ENCODE data around the gene AASDH. TPM values are rescaled to one million over a fixed set of nuclear protein-coding genes. Genes with fewer than 3 reads are reported as not detected.

The AASDH gene
- total and polyA plus RNA-seq, 2 of the 4 experiments (the other 2 are of a cell fraction): 4.7 to 12.0 TPM

DNA sequence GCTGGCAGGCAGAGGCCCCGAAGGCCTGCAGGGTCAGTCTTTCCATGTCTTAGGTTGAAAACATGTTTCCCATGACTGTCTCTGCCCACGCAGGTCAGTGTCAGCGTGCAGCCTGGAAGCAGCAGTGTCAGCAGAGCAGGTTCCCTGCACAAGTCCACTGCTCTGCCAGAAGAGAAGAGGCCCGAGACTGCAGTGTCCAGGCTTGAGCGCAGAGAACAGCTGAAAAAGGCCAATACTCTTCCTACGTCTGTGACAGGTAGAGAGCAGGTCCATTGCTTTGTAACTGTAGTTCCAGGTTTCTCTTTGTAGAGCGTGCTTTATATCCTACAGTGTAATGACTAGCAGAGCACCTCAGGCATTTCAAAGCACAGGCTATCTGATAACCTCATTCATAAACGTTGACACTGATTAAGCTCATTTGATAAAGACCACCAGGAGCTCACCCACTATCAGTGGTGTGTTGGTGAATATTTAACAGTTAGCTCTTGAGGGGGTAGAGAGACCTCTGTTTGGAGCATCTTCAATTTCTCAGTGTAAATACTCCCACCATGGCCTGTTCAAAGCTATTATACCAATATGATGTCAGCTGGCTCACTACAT lies 63.2 kb downstream of the AASDH start:
- H2AFZ ChIP-seq (replicated peaks; ENCODE audit: low read length, poor library complexity): no peak overlapping the region
- CTCF ChIA-PET: no interaction called here
- in situ Hi-C loops (cut with MboI; ENCODE audit: low sequenced_read_pairs): loop anchor here (25.0 kb wide), 1 partner anchor 513 kb away; no protein-coding TSS in a partner anchor

More for the DNA sequence above, 63.2 kb downstream of the AASDH start:
- Histone ChIP-seq H3K4me3 (ENCODE audit: insufficient read depth, low read depth, low read length) (no peak overlapping the region), H4K20me1 (ENCODE audit: insufficient read depth, low read length) (no peaks in the 10 kb centered on the region), H4K8ac (ENCODE audit: low read depth in 2 of 2, low read length in 2 of 2) (no peak overlapping the region), H3K23ac (ENCODE audit: low read depth, low read length) (no peak overlapping the region), H3K4me2 (ENCODE audit: low read depth, low read length) (no peak overlapping the region), H3K36me3 (ENCODE audit: control insufficient read depth, insufficient read depth, low read length) (no peaks in the 10 kb centered on the region), H3K14ac (replicated peaks; ENCODE audit: low read depth, low read length) (no peak overlapping the region), H3K79me1 (ENCODE audit: low read depth in 1 of 2, low read length in 2 of 2) (no peaks in the 10 kb centered on the region), H3K9ac (ENCODE audit: low read depth, low read length) (no peak overlapping the region), H3K18ac (ENCODE audit: low read depth, low read length) (no peak overlapping the region), H4K91ac (ENCODE audit: insufficient read depth, low read depth, low read length) (no peak overlapping the region; the same call in 1 of the 2 replicates), H2AK5ac (ENCODE audit: low read depth, low read length) (no peak overlapping the region), H3K27ac (ENCODE audit: insufficient read depth, low read length) (no peak overlapping the region), H2BK120ac (ENCODE audit: low read depth, low read length) (no peak overlapping the region), H3K9me3 (ENCODE audit: control insufficient read depth, insufficient read depth, low read length) (no peaks in the 10 kb centered on the region), H4K5ac (ENCODE audit: low read depth, low read length) (no peak overlapping the region), H3K4ac (ENCODE audit: low read depth, low read length) (no peak overlapping the region), H2AK9ac (replicated peaks; ENCODE audit: low read depth, low read length, poor library complexity) (no peak overlapping the region), H3K9me1 (ENCODE audit: insufficient read depth, low read length) (no peaks in the 10 kb centered on the region), H3K27me3 (ENCODE audit: control insufficient read depth, insufficient read depth, low read length) (no peaks in the 10 kb centered on the region), H3K56ac (ENCODE audit: extremely low read depth, insufficient read depth, low read length) (no peak overlapping the region), H2BK15ac (ENCODE audit: low read depth, low read length) (no peak overlapping the region), H2BK5ac (ENCODE audit: low read depth, low read length, poor library complexity, severe bottlenecking) (no peak overlapping the region), H2BK20ac (ENCODE audit: low read depth, low read length) (no peak overlapping the region), H3K4me1 (ENCODE audit: control insufficient read depth, insufficient read depth, low read length) (peaks cover 6% of the 10 kb centered on the region)
- ATAC-seq (ENCODE audit: low read depth) (no peak), DNase-seq (no peak)
- dilution Hi-C loops (cut with HindIII; ENCODE audit: low sequenced_read_pairs, unreplicated experiment) (no loop called here), intact Hi-C loops (cut with micrococcal nuclease) (no loop called here)
- WGBS, 2 experiments (ENCODE audit: extremely low coverage in 2 of 2, insufficient read length in 1 of 2): 83% methylated on average over 1 of the region's 8 CpGs; no CpG with 5 or more reads in 1 of the 2 experiments
- TF ChIP-seq MXI1 (IDR thresholded peaks at IDR 0.05; ENCODE audit: borderline replicate concordance, low read depth, low read length) (no peak), CEBPB (IDR thresholded peaks at IDR 0.05; ENCODE audit: low read depth, low read length) (no peak), POLR2A (IDR thresholded peaks at IDR 0.05; ENCODE audit: low read depth, low read length) (no peak), NFE2L2 (IDR thresholded peaks at IDR 0.05; ENCODE audit: low read depth, low read length) (no peak), FOS (IDR thresholded peaks at IDR 0.05; ENCODE audit: low read depth, low read length) (no peak), RCOR1 (IDR thresholded peaks at IDR 0.05; ENCODE audit: insufficient replicate concordance, low read length) (no peak), MAZ (IDR thresholded peaks at IDR 0.05; ENCODE audit: borderline replicate concordance, low read depth, low read length) (no peak), RFX5 (IDR thresholded peaks at IDR 0.05; ENCODE audit: low read depth, low read length) (no peak), SMC3 (IDR thresholded peaks at IDR 0.05; ENCODE audit: low read depth, low read length) (no peak)
- TF ChIP-seq, protein P1, sequence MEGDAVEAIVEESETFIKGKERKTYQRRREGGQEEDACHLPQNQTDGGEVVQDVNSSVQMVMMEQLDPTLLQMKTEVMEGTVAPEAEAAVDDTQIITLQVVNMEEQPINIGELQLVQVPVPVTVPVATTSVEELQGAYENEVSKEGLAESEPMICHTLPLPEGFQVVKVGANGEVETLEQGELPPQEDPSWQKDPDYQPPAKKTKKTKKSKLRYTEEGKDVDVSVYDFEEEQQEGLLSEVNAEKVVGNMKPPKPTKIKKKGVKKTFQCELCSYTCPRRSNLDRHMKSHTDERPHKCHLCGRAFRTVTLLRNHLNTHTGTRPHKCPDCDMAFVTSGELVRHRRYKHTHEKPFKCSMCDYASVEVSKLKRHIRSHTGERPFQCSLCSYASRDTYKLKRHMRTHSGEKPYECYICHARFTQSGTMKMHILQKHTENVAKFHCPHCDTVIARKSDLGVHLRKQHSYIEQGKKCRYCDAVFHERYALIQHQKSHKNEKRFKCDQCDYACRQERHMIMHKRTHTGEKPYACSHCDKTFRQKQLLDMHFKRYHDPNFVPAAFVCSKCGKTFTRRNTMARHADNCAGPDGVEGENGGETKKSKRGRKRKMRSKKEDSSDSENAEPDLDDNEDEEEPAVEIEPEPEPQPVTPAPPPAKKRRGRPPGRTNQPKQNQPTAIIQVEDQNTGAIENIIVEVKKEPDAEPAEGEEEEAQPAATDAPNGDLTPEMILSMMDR (conservative IDR thresholded peaks at IDR 0.05; ENCODE audit: low read depth, low read length): no peak
- TF ChIP-seq, protein P2, sequence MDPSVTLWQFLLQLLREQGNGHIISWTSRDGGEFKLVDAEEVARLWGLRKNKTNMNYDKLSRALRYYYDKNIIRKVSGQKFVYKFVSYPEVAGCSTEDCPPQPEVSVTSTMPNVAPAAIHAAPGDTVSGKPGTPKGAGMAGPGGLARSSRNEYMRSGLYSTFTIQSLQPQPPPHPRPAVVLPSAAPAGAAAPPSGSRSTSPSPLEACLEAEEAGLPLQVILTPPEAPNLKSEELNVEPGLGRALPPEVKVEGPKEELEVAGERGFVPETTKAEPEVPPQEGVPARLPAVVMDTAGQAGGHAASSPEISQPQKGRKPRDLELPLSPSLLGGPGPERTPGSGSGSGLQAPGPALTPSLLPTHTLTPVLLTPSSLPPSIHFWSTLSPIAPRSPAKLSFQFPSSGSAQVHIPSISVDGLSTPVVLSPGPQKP (IDR thresholded peaks at IDR 0.05; ENCODE audit: borderline replicate concordance, low read depth, low read length): no peak
- no TSS peak for BruUV-seq (replicated peaks)
- POLR2A ChIA-PET (ENCODE audit: unreplicated experiment): no interaction called here

All from IMR-90 (cell line).